ENCODE data around the gene ADGRG3.
"Not testable (repeated sequence)": the region's sequence is repeated elsewhere in the genome, so short reads cannot be mapped to it uniquely, and the experiment has no call there.

Gene ADGRG3

DNA sequence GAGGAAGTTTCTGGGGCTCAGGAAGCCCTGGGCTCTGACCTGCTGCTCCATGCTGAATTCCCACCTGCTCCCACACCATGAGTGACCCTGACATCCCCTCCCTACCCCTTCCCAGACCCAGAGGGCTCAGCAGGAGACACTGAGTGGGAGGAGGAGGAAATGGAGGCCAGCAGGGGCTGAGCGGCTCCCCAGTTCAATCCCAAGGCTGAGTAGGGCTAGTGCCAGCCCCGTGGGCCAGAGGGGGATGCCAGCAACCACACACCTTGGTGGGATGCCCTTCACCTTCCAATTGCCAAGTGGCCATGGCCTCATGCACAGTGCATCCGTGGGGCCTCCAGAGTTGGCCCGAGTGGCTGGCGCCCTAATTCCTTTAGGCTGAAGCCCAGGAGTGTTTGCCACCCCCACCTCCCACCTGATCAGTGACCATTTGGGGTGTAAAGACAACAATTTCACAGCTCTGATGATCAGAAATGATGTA is 1.0 kb upstream of the ADGRG3 start:
- H3K4me3 ChIP-seq (ENCODE audit: low read length) = no peak overlapping the region

GRCh38 chr16:57667526-57668262 is 412 bp upstream of the ADGRG3 start:
- DNase-seq (ENCODE audit: low read depth) = no peak
- H3K4me3 ChIP-seq (ENCODE audit: low read length) = no peak overlapping the region

More for the DNA sequence above, 1.0 kb upstream of the ADGRG3 start:
- DNase-seq (ENCODE audit: low read depth) = no peak
- no peak for TF ChIP-seq CTCF (conservative IDR thresholded peaks at IDR 0.05; ENCODE audit: low read length)

DNA sequence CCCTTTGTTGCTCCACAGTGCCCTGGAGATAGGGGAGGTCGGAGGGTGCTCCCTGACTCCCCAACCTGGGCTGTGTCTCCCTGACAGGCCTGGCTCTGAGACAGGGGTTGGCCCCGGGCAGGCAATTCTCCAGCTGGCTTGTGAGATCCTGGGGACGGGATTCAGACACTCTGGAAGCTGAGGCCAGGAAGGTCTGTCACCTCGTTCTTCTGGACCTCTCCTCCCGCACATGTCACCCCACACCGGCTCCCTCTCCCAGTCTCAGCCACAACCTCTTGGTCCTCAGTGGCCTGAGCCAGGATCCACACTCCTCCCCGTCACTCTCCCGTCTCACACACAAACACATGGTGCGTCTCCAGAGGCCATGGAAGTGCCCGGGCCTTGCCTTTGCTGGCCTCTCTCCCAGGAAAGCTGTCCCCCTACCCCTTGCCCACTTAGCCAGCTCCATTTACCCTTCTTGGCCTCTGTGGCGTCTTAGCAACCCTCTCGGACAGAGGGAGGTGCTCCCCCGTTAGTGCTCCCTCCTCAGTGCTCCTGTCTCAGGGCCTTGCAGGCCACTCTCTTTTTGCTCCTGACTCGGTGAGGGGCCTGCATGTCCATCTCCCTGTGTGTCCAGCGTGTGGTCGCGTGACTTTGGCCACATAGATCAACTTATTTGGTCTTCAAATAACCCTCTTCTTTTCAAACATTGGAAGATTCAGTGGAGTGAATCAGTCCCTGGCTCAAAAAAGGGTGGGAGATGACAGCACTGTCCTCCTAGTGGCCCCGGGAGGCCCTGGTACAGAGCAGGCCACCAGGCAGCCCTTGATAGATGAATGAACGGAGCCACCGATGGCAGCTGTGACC is 747 bp downstream of the ADGRG3 start:
- no peak overlapping the region for H3K4me3 ChIP-seq (ENCODE audit: low read length)
- no peak for DNase-seq (ENCODE audit: low read depth)
- TF ChIP-seq CTCF (conservative IDR thresholded peaks at IDR 0.05; ENCODE audit: low read length) = no peak

More at GRCh38 chr16:57667526-57668262, 412 bp upstream of the ADGRG3 start:
- no peak for TF ChIP-seq CTCF (conservative IDR thresholded peaks at IDR 0.05; ENCODE audit: low read length)

DNA sequence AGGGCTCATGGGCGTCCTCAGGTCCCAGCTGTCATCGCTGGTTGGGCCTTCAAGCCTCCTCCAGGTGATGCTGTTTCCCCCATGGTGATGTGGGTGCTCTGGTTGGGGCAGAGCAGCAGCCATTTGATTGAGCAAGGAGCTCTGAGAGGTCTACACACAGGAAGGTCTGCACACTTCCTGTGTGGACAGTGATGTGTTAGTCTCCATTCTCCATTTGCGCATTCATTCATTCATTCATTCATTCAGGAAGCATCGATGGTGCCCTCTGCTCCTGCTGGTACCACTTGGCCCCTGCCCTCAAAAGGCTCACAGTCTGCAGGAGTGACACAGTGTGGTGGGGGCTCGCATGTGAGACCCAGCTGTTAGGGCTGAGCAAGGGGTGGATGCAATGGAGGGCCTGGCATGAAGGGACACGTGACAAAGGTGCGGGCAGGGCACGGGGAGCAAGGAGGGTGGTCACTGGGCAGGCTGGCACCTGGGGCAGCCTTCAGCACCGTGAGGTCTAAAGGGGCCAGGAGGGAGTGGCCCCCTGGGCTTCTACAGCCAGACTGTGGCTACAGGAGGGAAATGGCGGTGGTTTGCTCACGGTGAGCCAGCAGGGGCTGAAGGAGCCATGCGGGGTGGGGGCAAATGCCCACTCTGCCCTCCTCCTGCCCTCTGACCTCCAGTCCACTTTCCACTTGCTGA is 1.5 kb downstream of the ADGRG3 start:
- DNase-seq (ENCODE audit: low read depth) = no peak
- TF ChIP-seq CTCF (conservative IDR thresholded peaks at IDR 0.05; ENCODE audit: low read length) = no peak
- H3K4me3 ChIP-seq (ENCODE audit: low read length) = no peak overlapping the region

- no peak for TF ChIP-seq CTCF (conservative IDR thresholded peaks at IDR 0.05; ENCODE audit: low read length)
- DNase-seq (ENCODE audit: low read depth) = no peak
- H3K4me3 ChIP-seq (ENCODE audit: low read length) = no peak overlapping the region
Measured at GRCh38 chr16:57670196-57670595, 2.1 kb downstream of the ADGRG3 start.

GRCh38 chr16:57671451-57671850 is 3.3 kb downstream of the ADGRG3 start:
- not testable (repeated sequence) for DNase-seq (ENCODE audit: low read depth); H3K4me3 ChIP-seq (ENCODE audit: low read length)

DNA sequence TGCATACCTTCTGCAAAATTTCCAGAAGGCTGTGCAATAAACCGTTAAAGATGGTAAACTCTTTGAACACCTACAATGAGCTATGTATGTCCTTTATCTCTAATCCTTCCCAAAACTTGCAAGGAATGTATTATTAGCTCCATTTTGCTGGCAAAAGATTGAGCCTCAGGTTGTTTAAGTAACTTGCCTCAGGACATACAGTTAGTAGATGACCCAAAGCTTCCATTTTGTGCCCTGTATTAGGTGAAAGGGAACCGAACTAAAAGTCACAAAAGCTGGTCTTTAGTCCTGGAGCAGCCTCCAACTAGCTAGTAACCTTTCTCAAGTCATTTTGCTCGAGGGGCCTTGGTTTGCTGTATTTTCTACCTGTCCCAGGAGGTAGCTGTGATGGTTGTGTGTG is 4.3 kb downstream of the ADGRG3 start:
- TF ChIP-seq CTCF (conservative IDR thresholded peaks at IDR 0.05; ENCODE audit: low read length) = no peak
- no peak for DNase-seq (ENCODE audit: low read depth)
- H3K4me3 ChIP-seq (ENCODE audit: low read length) = no peak overlapping the region
